C4-2B (cell line): ENCODE data around the gene BBIP1.

ENCODE experiments used
- H3K27ac ChIP-seq: fragments of 450-650 bp; 2 replicates; pipeline ENCODE4 v1.5.1; 2017
- ZFX ChIP-seq: fragments of 450-650 bp; IDR thresholded peaks from 2 replicates; pipeline ENCODE4 v1.6.1; 2017
- TF ChIP-seq, protein P1 (sequence below): fragments of 450-650 bp; conservative IDR thresholded peaks from 2 replicates; pipeline ENCODE4 v1.5.1; 2017; ENCODE audit warnings: mild to moderate bottlenecking

The BBIP1 gene

DNA sequence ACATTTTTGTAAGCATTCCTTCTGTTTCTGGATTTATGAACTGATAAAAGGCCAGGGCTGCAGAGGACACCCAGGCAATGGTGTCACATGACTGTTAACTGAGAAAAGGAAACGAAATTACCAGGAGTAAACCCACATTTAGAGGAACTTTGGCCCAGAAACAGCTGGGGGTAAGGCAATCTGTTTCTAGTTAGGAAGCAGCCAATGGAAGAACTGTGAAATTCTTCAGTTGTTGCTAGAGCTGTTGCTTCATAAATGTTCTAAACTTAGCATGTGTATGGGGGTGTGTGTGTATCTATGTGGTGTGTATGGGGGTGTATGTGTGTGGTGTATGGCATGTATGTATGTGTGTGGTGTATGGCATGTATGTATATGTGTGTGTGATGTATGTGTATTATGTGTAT is 59.0 kb downstream of the BBIP1 start:
- H3K27ac ChIP-seq: no peak overlapping the region
- TF ChIP-seq, protein P1, sequence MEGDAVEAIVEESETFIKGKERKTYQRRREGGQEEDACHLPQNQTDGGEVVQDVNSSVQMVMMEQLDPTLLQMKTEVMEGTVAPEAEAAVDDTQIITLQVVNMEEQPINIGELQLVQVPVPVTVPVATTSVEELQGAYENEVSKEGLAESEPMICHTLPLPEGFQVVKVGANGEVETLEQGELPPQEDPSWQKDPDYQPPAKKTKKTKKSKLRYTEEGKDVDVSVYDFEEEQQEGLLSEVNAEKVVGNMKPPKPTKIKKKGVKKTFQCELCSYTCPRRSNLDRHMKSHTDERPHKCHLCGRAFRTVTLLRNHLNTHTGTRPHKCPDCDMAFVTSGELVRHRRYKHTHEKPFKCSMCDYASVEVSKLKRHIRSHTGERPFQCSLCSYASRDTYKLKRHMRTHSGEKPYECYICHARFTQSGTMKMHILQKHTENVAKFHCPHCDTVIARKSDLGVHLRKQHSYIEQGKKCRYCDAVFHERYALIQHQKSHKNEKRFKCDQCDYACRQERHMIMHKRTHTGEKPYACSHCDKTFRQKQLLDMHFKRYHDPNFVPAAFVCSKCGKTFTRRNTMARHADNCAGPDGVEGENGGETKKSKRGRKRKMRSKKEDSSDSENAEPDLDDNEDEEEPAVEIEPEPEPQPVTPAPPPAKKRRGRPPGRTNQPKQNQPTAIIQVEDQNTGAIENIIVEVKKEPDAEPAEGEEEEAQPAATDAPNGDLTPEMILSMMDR: no peak
- TF ChIP-seq ZFX: no peak

DNA sequence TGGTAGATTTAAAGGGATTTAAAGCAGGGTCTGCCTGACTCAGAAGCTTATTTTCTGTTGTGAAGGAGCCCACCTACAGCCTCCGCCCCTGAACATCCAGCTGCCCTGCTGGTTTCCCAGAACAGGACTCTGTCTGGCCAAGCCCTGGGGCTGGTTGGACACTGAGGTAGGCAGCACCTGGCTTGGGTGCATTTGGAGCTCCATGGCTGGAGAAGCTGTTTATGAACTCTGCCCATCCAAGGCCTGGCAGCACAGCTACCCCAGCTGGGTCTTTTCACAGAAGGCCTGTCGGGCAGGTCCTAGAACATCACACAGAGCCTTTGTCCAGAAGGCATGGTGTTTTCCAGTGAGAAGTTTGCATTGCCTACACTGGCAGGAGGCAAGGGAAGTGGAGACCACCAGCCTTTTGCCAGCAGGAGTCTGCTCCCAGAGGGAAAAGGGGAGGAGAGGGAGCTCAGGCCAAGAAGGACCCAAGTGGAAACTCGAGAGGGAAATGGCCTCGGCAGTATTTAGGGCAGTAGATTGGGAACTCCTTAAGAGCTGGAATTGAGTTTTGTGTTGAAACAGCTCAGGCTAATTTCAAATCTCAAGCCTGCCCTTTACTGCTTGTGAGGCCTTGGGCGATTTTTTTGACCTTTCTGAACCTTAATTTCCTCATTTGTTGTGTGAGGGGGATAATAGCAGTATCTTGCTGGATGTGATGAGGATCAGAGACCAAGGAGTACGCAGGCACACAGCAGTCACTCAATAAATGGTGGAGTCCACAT is 59.6 kb downstream of the BBIP1 start:
- H3K27ac ChIP-seq: peak overlapping the region; percentile 65; the same call in 1 of the 2 replicates
- TF ChIP-seq, protein P1: no peak
- no peak for TF ChIP-seq ZFX

DNA sequence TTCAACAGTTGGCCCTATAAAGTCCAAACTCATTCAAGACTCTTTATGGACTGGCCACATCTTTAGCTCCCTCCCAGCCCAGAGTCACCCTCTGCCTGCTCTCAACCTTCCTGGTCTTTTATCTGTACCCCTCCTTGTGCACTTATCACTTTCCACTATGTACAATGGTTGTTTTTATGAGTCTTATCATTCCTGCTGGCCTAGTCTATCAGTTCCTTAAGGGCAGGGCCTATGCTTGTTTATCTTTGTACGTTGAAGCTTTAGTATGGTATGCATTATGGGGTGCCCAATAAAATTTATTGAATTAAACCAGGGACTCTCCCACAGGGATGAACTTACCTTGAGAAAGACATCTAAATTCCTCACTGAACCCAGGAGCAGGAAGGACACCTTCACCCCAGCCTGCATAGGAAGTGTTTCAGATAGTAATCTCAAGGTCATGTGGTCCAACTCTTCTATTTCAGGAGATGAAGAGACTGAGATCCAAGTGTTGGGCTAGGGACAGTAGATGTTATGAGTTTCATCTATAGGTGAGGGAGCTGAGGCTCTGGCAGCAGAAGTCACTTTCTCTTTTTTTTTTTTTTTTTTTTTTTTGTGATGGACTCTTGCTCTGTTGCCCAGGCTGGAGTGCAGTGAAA is 60.6 kb downstream of the BBIP1 start:
- TF ChIP-seq ZFX: no peak
- TF ChIP-seq, protein P1: no peak
- peak overlapping the region; percentile 65; the same call in 1 of the 2 replicates for H3K27ac ChIP-seq

DNA sequence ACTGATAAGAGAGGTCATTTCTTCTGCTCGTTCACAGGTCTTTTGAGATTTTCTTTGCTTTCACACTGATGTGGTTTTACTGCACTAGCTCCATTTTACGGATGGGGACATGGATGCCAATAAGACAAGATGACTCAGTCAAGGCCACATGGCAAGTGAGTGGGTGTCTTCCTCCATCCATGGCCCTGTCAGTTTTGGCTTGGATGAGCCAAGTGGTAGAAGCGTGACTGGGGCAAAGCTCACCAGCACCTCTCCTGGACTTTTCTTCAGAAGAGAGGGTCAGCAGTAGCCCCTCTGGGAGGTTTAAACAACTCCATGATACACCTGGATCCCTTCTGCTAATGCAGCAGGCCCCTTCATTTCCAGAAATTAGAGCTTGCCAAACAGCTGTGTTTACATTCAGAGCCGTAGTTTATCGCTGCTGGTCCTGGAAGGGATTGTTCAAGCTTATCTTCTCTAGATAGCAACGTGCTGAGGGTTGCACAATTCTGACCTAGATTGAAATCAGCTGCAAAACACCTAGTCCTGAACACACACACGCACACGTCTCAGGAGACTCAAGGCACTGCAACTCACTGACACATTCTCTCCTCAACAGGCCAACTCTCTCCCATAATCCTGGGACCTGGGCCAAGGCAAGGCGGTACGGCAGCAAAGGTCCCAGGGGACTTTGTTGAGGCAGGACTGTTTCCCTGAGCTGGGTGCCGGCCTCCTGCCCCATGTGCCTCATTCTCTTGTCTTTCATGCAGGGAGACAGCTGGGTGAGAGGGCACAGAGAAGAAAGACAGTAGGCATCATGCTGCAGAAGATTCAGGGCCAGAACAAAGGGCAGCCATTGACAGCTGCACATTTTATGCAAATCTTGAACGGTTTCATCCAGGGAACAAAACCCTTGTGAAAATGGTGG is 61.5 kb downstream of the BBIP1 start:
- peak overlapping the region; percentile 65 for H3K27ac ChIP-seq
- no peak for TF ChIP-seq ZFX
- TF ChIP-seq, protein P1: no peak

DNA sequence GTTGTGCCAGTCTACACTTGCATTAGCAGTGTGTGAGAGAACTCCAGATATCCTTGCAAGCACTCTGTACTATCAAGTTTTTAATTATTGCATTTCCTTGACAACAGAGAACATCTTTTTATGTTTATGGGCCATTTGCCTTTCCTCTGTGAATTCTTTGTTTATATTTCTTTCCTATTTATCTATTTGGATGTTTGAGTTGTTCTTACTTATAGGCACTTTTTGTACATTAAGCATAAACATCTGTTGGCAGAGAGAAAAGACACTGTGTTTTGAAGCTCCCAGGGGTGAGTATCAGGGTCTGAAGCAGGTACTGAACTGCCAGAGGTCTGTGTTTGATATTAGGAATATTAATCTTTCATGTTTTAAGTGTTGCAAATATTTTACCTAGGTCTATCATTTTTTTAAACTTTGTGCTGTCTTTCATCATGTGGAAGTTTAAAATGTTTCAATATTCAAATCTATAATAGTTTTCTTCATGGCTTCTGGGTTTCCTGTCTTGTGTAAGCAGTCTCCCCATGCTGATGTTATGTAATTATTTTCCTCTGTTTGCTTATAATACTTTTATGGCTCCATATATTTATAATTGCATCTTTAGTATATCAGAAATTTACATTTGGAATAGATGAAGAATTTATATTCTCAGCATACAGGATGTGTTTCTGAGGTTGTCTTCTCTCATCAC is 64.9 kb downstream of the BBIP1 start:
- no peak overlapping the region for H3K27ac ChIP-seq
- no peak for TF ChIP-seq ZFX
- TF ChIP-seq, protein P1: no peak

DNA sequence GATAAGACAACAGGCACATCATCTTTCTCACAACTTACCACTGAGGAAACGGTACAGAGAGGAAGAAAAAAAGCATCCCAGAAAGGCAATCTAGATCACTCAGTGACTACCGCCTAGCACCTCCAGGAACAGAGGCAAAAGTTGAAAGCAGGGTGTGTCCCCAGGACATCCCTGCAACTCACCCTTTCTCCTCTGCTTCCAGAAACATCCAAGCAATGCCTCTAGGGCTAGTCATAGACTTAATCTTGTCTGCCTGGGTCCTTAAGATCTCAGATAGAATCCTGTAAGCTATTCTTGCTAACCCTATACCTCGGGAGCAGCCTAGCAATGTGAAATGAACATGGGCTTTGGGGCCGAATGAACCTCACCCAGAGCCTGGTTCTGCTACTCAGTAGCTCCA is 66.0 kb downstream of the BBIP1 start:
- TF ChIP-seq, protein P1: no peak
- no peak for TF ChIP-seq ZFX
- H3K27ac ChIP-seq: no peak overlapping the region
